Measurements from ENCODE around the gene NCOA3.

Gene NCOA3

GRCh38 chr20:47638851-47639250, 137.2 kb downstream of the NCOA3 start:
- DNase-seq (ENCODE audit: low read depth) = no peak

- DNase-seq (ENCODE audit: low read depth) = no peak
Observed at GRCh38 chr20:47642118-47642517, 140.4 kb downstream of the NCOA3 start.

DNA sequence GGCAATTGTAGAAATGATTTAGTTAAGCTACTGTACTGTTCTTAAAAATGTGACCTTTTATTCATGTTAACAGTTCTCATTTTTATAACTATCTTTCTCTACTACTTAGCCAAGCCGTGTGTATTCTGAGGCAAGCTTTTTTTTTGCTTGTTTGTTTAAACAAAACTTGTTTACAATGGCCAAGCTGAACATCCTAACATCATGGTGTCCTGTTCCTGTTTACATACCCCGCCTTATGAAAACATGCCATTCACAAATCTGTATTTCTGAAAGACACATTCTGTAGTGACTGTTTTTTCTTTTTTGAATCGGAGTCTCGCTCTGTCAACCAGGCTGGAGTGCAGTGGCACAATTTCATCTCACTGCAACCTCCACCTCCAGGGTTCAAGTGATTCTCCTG, 140.9 kb downstream of the NCOA3 start:
- DNase-seq (ENCODE audit: low read depth) = no peak

GRCh38 chr20:47645632-47646031, 143.9 kb downstream of the NCOA3 start:
- DNase-seq (ENCODE audit: low read depth) = no peak

DNA sequence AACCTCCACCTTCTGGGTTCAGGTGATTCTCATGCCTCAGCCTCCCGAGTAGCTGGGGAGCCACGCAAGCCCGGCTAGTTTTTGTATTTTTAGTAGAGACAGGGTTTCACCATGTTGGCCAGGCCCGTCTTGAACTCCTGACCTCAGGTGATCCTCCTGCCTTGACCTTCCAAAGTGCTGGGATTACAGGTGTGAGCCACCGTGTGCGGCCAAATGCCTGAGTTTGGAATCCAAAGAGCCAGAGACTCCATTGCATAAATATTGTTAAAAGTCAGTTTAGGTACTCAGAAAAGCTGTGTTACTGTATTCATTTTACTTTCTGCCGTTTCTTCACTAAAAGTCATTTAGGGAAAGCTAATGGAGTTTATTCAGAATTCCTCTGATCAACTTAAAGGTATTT, 146.3 kb downstream of the NCOA3 start:
- no peak for DNase-seq (ENCODE audit: low read depth)

GRCh38 chr20:47648943-47649342, 147.3 kb downstream of the NCOA3 start:
- no peak for DNase-seq (ENCODE audit: low read depth)

- DNase-seq (ENCODE audit: low read depth) = no peak
Observed at GRCh38 chr20:47652301-47652700, 150.6 kb downstream of the NCOA3 start.

GRCh38 chr20:47652794-47653193, 151.1 kb downstream of the NCOA3 start:
- DNase-seq (ENCODE audit: low read depth) = no peak

GRCh38 chr20:47653869-47654268, 152.2 kb downstream of the NCOA3 start:
- no peak for DNase-seq (ENCODE audit: low read depth)

- DNase-seq (ENCODE audit: low read depth) = no peak
Observed at GRCh38 chr20:47654370-47654769, 152.7 kb downstream of the NCOA3 start.

DNA sequence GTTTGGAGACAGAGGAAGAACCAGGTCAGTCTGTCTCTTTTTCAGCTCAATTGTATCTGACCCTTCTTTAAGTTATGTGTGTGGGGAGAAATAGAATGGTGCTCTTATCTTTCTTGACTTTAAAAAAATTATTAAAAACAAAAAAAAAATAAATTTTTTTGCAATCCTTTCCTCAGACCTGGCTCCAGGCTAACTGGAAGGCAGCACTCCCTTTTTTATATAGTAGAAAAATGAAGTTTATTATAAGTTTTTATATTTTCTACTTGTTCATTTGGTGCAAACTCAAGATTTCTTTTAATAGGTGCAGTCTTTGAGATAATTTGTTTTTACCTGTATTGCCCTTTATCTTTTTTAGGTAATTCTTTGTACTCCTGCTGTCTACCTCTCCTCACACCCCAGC, 153.9 kb downstream of the NCOA3 start:
- DNase-seq (ENCODE audit: low read depth) = no peak

DNA sequence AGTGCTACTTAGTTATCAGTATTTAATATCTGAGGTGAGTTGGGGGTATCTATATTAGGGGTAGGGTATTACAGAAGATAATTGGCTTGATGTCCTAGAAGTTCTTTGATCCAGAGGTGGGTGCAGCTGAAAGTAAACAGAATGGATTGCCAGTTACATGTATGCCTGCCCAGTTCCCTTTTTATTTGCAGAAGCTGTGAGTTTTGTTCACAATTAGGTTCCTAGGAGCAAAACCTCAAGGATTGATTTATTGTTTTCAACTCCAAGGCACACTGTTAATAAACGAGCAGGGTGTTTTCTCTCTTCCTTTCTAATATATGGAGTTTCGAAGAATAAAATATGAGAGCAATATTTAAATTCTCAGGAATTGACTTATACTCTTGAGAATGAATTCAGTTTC, 154.6 kb downstream of the NCOA3 start:
- DNase-seq (ENCODE audit: low read depth) = no peak

DNA sequence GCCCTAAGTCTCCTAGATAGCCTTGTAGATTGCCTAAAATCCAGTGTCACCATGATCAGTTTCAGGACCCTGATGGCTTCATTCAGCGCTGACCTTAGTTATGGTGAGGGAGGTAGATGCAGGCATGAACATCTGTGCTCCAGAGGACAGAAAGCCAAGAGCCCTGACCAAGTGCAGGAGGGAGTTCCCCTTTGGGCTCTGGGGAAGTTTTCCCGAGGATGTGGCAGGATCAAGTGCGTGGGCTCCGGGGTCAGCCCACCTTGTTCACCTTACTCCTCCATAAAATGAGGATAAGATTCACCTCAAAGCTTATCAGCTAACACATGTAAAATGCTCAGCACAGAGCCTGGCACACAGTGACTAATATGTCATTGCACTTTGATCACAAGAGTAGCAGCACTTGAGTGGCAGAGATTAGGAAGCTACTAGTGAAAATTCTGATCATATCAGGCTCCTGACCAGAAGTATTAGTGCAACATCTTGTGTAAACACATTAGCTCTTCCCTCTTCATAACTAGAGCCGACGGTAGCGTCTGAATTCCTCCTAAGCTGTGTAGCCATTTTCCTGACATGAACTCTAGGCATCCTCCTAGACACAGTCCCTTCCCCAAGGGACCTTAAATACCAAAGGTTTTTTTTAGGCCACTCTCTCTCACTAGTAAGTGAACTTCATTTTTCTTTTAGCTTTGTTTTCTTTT, 158.4 kb downstream of the NCOA3 start:
- no peak for DNase-seq (ENCODE audit: low read depth)

DNA sequence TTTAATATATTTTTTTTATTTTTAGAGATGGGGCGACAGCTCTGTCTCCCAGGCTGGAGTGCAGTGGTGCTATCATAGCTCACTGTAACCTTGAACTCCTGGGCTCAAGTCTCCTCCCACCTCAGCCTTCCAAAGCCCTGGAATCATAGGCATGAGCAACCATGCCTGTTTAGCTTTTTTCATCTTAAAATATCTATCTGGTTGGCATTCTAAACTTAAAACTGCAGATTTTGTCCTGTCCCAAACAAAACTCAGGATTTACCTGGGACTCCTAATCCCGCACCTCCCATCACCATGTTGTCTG, 158.9 kb downstream of the NCOA3 start:
- DNase-seq (ENCODE audit: low read depth) = no peak

- DNase-seq (ENCODE audit: low read depth) = no peak
Observed at GRCh38 chr20:47660983-47661700, 159.5 kb downstream of the NCOA3 start.

DNA sequence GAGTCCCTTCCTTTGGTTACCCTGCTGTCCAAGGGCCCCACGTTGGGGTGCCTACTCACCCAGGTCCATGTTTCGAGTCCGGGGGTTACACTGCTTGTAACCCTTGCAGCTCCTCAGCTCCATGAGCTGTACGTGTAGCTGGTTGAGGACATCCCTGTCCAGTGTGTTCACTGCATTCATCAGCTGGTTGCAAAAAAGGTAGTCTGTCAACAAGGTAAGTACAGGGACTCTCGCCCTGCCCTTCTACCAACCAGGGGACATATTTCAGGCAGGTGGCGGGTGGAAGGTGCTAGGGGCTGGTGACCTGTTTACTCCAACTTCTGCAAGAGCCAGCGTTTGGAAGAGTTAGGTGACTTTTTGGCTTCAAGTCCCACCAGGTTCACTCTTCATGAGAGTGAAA, 160.0 kb downstream of the NCOA3 start:
- no peak for DNase-seq (ENCODE audit: low read depth)

GRCh38 chr20:47662483-47663353, 161.0 kb downstream of the NCOA3 start:
- DNase-seq (ENCODE audit: low read depth) = no peak

DNA sequence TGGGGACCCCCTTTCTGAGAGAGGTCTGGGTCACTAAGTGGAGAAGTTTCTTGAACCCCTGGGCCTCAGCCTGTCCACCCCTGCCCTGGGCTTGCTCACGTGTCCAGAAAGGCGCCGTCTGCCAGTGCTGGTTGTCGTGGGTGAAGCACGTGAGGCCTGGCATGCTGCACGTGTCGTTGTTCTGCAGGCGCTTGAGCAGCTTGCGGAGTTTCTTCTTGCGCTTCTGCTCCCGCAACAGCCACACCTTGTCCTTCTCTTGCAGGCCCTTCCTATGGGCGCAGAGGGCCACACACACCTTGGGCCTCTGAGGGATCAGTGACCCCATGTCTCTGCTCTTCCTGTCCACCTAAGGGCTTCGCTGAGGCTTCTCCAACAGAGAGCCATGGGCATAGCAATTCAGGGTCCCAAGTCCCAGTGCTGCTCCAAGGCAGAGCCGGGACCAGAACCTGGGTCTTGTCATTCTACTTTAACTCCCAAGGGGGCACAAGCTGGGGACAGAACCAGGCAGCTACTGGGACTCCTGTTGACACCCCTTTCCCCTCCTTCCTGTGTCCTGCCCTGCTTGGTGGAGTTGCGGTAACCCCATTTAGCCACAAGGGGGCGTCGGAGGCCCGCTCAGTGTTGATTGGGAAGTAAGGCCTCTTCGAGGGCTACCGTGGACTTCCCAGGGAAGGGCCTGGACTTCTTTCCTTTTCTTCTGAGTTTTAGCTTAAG, 161.8 kb downstream of the NCOA3 start:
- peak; percentile 10 for DNase-seq (ENCODE audit: low read depth)

DNA sequence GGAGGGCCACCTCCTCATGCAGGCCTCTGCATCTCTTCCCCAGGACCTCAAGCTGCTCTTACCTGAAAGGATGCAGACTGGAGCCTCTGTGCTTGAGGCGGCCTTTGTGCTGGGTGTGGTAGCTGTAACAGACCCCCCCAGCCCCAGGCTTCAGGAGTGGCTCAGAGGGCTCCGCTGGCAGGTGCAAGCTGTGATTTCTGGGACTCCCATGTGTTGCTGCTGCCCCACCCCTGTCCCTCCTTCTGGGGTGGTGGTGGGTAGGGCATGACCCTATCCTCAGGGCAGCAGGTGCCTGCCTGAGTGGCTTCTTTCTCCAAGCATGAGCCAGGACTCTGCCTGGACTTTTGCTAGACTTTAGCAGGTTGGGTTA, 162.4 kb downstream of the NCOA3 start:
- DNase-seq (ENCODE audit: low read depth) = no peak

- DNase-seq (ENCODE audit: low read depth) = no peak
Observed at GRCh38 chr20:47664744-47665143, 163.1 kb downstream of the NCOA3 start.

DNA sequence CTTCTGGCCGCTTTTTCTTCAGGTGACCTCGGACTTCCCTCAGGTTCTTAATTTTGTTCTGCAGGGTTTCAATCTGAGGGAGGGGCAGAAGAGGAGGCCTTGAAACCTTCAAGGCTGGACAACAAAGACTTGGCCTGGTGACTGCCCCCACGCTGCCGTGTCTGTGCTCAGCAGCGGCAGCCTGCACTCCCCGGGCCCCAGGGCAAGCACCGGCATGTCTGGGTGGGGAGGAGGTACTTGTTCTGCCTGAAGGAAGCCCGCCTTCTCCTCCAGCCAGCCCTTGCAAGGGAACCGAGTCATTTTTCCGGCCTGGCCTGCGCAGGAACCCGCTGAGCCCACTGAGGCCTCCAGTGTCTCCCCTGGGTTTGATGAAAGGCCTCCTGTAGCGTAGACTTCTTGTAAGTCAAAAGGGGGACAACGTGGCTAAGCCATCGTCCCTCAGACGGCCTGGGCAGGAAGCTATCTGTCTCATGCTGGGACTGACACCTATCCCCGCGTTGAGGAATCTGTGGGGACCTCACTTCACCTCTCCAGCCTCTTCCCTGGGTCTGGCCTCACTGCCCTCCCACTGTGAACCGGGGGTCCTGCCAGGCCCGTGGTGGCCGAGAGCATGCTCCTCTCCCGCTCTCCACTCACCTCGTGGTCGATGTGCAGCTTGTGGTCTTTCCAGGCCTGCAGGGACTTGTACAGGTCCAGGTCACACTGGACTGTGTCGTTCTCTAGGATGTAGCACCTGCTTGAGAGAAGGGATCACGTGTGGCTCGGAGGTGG, 163.7 kb downstream of the NCOA3 start:
- DNase-seq (ENCODE audit: low read depth) = no peak

GRCh38 chr20:47666304-47666703, 164.6 kb downstream of the NCOA3 start:
- no peak for DNase-seq (ENCODE audit: low read depth)

All from GM04503 (cell line).